Urothelium cell line (cell line): Measurements from ENCODE around the gene SPECC1L.

Experiments
- DNase-seq: peaks from one replicate; pipeline ENCODE4 v3.0.0; 2011; ENCODE audit warnings: low spot score, mixed read lengths
- FAIRE-seq: peaks from 2 replicates; lab custom pipeline; 2011; peaks lifted over from hg19 to GRCh38; lab: Jason Lieb, UNC

Gene SPECC1L

GRCh38 chr22:24435861-24436371, 165.3 kb downstream of the SPECC1L start:
- no peak for DNase-seq
- FAIRE-seq: peak; percentile 30

- DNase-seq (no peak), FAIRE-seq (no peak)
Measured at GRCh38 chr22:24436553-24436952, 165.9 kb downstream of the SPECC1L start.

DNA sequence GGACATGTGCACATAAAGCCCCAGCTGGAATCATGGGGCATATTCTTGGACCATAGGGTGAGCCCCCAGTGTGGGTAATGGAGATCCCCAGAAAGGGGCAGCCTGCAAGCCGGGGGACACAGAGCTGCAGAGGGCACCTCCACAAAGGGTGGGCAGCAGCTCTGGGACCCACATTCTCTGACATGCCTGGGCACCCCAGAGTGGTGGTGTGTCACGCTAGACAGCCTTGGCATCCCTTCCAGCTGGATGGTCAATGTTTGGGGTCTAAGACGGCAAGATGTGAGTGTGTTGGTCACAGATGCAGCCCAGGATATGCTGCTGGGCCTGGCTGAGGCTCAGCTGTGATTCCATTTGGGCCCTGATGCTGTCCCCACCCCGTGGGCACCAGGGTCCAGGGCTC, 166.5 kb downstream of the SPECC1L start:
- DNase-seq (no peak), FAIRE-seq (peak; percentile 94)

GRCh38 chr22:24437741-24438328, 167.2 kb downstream of the SPECC1L start:
- FAIRE-seq (peak; percentile 32), DNase-seq (no peak)

- FAIRE-seq (peak; percentile 37), DNase-seq (no peak)
Measured at GRCh38 chr22:24440270-24440717, 169.7 kb downstream of the SPECC1L start.

GRCh38 chr22:24440718-24441405, 170.2 kb downstream of the SPECC1L start:
- DNase-seq (no peak), FAIRE-seq (peak; percentile 42)

DNA sequence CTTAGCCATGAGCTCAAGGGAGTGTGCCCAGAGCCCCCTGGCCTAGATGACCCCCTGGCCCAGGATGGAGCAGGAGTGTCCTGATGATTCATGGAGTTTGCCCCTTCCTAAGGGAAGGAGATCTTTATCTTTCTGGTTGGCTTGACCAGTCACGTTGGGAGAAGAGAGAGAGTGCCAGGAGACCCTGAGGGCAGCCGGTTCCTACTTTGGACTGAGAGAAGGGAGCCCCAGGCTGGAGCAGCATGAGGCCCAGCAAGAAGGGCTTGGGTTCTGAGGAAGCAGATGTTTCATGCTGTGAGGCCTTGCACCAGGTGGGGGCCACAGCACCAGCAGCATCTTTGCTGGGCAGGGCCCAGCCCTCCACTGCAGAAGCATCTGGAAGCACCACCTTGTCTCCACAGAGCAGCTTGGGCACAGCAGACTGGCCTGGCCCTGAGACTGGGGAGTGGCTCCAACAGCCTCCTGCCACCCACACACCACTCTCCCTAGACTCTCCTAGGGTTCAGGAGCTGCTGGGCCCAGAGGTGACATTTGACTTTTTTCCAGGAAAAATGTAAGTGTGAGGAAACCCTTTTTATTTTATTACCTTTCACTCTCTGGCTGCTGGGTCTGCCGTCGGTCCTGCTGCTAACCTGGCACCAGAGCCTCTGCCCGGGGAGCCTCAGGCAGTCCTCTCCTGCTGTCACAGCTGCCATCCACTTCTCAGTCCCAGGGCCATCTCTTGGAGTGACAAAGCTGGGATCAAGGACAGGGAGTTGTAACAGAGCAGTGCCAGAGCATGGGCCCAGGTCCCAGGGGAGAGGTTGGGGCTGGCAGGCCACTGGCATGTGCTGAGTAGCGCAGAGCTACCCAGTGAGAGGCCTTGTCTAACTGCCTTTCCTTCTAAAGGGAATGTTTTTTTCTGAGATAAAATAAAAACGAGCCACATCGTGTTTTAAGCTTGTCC, 171.0 kb downstream of the SPECC1L start:
- no peak for DNase-seq
- peak; percentile 27 for FAIRE-seq

GRCh38 chr22:24442352-24442744, 171.7 kb downstream of the SPECC1L start:
- DNase-seq (no peak), FAIRE-seq (peak; percentile 70)

DNA sequence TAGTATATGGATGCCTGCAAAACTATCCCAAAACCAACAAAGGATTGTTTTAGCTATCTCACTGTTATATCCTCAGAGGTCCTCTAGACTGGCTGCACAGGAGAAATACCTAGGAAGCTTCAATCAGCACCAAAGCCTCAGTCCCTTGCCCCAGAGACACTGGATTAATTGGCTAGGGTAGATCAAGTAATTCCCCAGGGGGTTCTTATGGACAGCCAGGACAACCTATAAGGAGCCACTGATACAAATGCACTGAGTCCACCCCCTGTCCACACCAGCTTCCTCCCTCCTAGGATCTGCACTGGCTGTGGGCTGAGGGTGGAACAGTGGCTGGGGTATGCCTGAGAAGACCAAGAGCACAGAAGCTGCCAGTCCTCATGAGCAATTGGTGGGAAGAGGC, 173.0 kb downstream of the SPECC1L start:
- DNase-seq (no peak), FAIRE-seq (no peak)

DNA sequence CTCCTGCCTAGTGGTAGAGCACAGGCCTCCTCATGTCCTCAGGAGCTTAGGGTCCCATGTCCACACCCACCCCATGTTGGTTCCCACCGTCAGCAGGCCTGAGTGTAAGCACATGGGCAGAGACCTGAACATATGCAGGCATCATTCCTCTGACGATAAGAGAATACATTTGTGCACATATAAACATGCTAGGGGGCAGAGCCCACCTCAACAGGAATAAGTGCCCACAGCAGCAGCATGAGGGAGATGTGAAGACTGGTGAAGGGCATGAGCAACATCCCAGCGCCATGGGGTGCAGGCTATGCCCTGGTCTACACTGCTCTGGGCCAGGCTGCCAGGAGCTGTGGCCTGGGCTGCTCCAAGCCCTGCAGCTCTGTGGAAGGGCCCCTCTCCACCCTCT, 173.6 kb downstream of the SPECC1L start:
- no peak for DNase-seq
- peak; percentile 74 for FAIRE-seq

- no peak for DNase-seq
- FAIRE-seq: no peak
Measured at GRCh38 chr22:24444729-24445466, 174.3 kb downstream of the SPECC1L start.

- DNase-seq: peak; percentile 67
- FAIRE-seq: peak; percentile 78
Measured at GRCh38 chr22:24445481-24446259, 175.0 kb downstream of the SPECC1L start.

GRCh38 chr22:24446260-24446611, 175.6 kb downstream of the SPECC1L start:
- DNase-seq (no peak), FAIRE-seq (no peak)

GRCh38 chr22:24450610-24451009, 180.0 kb downstream of the SPECC1L start:
- FAIRE-seq (no peak), DNase-seq (no peak)

DNA sequence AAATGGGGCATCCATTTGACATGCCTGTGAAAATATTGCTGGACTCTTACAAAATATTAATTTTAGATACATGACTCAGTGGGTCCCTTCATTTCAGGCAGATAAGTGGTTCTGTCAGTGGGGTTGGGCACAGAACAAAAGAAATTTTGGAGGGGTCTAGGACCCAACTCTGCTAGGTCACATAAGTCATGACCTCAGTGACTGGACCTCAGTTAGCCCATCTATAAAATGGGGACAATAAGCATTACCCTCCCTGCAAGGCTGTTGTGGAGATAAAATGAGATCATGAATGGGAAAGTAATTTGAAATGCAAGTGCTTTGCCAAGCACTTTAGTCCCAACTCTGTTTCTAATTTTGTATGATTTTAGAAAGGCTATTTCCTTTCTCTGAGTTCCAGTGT, 180.5 kb downstream of the SPECC1L start:
- no peak for DNase-seq

DNA sequence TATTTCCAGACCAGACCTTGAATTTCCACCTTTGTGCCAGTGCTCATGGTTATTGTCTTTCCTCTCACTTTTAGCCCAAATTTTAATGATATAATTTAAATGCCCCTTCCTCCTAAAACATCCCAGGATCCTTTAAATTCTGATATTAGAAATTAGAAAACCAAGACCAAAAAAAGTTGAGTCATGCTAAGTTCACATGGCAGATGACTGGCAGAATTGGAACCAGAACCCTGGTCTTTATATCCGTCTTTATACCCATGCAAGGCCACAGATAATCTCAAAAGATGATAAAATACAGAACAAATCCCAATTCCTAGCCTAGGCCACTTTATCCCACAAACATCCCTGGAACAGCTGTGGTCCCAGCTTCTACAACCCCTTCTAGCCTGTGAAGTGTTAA, 183.2 kb downstream of the SPECC1L start:
- DNase-seq: no peak
- FAIRE-seq: no peak

More for the DNA sequence above, 180.5 kb downstream of the SPECC1L start:
- no peak for FAIRE-seq

GRCh38 chr22:24455039-24455438, 184.4 kb downstream of the SPECC1L start:
- FAIRE-seq (no peak), DNase-seq (no peak)

DNA sequence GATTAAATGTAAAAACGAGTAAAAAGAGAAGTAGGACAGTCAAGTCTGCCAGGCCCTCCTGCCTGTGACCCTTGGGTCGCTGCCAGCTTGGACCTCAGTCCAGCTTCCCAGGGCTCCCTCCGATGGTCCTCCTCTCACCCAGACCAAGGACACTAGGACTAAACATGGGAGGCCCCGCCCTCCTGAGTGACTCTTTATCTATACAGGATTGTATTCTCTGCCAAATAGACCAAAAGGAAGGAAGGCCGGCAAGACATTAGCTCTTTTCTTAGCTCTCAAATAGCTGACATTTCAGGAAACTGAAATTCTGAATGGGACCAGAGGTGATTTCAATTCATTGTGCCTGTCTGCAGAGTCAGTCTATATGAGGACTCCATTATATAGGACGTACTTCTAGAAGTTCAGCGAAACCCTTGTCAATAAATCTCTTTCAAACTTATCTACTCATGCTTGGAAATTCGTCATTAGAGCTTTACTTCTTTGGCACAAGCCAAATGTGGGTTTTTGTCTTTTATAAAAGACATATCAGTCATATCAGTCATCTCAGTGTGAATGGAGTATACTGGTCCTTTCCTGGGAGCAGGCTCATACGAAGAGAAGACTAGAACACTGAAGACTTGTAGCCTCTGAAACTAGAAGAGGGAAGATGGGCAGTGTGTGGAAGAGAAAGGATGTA, 185.3 kb downstream of the SPECC1L start:
- FAIRE-seq: no peak

DNA sequence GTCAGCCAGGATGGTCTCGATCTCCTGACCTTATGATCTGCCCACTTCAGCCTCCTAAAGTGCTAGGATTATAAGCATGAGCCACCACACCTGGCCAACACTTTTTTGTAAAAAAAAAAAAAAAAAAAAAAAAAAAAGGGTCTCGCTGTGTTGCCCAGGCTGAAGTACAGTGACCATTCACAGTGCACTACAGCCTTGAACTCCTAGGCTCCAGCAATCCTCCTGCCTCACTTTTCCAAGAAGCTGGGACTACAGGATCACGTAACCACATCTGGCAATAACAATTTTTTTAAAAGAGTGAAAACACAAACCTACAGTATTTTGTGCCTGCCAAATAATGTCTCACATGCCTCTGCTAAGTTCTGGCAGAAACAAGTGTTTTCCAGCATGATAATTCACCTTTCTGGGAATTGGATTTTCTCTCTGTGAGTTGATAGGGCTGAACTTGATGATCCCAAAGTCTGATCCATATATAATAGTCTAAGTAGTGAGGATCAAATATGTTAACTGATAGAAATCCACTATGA, 187.3 kb downstream of the SPECC1L start:
- DNase-seq (no peak), FAIRE-seq (no peak)

More for the DNA sequence above, 185.3 kb downstream of the SPECC1L start:
- DNase-seq: no peak
